Measurements from ENCODE around the gene LMO1.

The LMO1 gene

DNA sequence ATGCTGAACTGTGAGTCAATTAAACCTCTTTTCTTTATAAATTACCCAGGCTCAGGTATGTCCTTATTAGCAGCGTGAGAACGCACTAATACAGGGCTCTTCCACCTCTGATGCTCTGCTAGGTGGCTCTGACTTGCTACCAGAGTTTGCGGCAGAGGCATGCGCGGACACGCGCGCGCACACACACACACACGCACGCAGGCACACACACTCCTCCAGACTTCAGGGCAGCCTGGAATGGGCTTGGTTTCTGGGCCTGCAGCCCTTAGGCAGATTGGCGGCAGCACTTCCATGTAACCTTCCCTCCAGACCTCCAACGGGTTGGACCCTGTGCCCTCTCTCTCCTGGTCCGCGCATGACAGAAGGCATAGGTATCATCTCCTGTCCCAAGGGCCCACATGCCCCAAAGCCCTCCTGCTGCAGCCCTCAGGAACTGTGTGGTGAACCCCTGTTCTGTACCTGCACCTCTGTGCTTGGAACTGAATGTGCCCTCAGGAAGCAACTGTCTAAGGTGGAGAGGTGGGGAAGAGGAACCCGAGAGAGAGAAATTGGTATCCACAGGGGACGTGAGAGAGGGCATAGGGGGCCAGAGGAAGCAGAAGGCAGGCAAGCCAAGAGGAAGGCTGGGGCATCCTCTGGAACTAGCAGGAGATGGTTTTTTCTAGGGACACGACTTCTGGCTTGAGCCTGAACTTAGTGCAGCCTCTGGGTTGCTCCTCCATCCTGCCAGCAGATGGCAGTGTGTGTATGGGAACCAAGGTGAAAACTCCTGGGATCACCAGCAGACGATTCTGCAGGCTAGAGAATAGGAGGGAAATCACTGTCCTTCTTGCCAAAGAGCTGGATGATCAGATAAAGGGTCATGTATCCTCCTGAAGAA is 71.4 kb downstream of the LMO1 start:
- Histone ChIP-seq H3K4me1 (ENCODE audit: control insufficient read depth, insufficient read depth, low read length) (no peaks in the 10 kb centered on the region), H3K27me3 (ENCODE audit: control insufficient read depth, insufficient read depth, low read length) (no peaks in the 10 kb centered on the region), H3K9ac (ENCODE audit: low read length) (no peak overlapping the region), H3K27ac (ENCODE audit: low read depth, low read length) (no peak overlapping the region), H3K4me3 (ENCODE audit: low read length) (no peak overlapping the region), H3K36me3 (ENCODE audit: control insufficient read depth, insufficient read depth, low read length) (no peaks in the 10 kb centered on the region)

- H3K27me3 ChIP-seq (ENCODE audit: control insufficient read depth, insufficient read depth, low read length), result no peaks in the 10 kb centered on the region
- no peak overlapping the region for H3K4me3 ChIP-seq (ENCODE audit: low read length)
- no peak overlapping the region for H3K27ac ChIP-seq (ENCODE audit: low read depth, low read length)
- no peaks in the 10 kb centered on the region for H3K36me3 ChIP-seq (ENCODE audit: control insufficient read depth, insufficient read depth, low read length)
- no peaks in the 10 kb centered on the region for H3K4me1 ChIP-seq (ENCODE audit: control insufficient read depth, insufficient read depth, low read length)
- no peak overlapping the region for H3K9ac ChIP-seq (ENCODE audit: low read length)
Observed at GRCh38 chr11:8190431-8190830, 73.2 kb downstream of the LMO1 start.

- Histone ChIP-seq H3K4me3 (ENCODE audit: low read length) (no peak overlapping the region), H3K36me3 (ENCODE audit: control insufficient read depth, insufficient read depth, low read length) (no peaks in the 10 kb centered on the region), H3K27me3 (ENCODE audit: control insufficient read depth, insufficient read depth, low read length) (no peaks in the 10 kb centered on the region), H3K4me1 (ENCODE audit: control insufficient read depth, insufficient read depth, low read length) (no peaks in the 10 kb centered on the region), H3K27ac (ENCODE audit: low read depth, low read length) (no peak overlapping the region), H3K9ac (ENCODE audit: low read length) (no peak overlapping the region)
Observed at GRCh38 chr11:8186429-8186828, 77.2 kb downstream of the LMO1 start.

DNA sequence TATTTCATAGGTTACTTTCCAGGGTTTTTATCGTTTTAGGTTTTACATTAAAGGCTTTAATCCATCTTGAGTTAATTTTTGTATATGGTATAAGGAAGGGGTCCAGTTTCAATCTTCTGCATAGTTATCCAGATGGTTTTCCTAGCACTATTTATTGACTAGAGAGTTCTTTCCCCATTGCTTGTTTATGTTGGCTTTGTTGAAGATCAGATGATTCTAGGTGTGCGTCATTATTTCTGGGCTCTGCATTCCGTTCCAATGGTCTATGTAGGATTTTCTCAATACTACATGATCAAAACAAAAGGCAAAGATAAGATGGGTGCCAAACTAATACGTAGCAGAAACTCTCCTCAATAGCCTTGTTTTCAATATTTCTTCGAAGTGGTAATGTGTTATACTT is 80.6 kb downstream of the LMO1 start:
- Histone ChIP-seq H3K9ac (ENCODE audit: low read length) (no peak overlapping the region), H3K4me3 (ENCODE audit: low read length) (no peak overlapping the region), H3K27ac (ENCODE audit: low read depth, low read length) (no peak overlapping the region), H3K4me1 (ENCODE audit: control insufficient read depth, insufficient read depth, low read length) (no peaks in the 10 kb centered on the region), H3K27me3 (ENCODE audit: control insufficient read depth, insufficient read depth, low read length) (no peaks in the 10 kb centered on the region), H3K36me3 (ENCODE audit: control insufficient read depth, insufficient read depth, low read length) (no peaks in the 10 kb centered on the region)

DNA sequence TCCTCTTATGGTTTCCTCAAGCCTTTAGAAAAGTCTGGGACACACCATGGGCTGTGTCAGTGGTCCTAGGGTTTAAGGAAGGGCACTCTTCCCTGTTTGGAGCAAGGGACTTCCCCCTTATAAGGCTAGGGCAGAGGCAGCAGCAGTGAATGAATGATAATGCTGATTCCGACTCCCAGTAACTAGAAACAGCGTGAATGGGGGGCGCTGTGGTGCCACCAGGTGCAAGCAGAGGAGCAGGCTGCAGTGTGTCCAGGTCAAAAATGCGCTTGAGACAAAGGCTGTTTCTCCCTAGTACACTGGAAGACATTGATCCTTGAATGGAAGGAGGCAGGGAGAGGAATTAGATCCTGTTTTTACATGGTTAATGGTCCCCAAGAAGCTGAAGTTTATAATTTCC is 83.2 kb downstream of the LMO1 start:
- Histone ChIP-seq H3K36me3 (ENCODE audit: control insufficient read depth, insufficient read depth, low read length) (no peaks in the 10 kb centered on the region), H3K27me3 (ENCODE audit: control insufficient read depth, insufficient read depth, low read length) (no peaks in the 10 kb centered on the region), H3K4me3 (ENCODE audit: low read length) (no peak overlapping the region), H3K9ac (ENCODE audit: low read length) (no peak overlapping the region), H3K27ac (ENCODE audit: low read depth, low read length) (no peak overlapping the region), H3K4me1 (ENCODE audit: control insufficient read depth, insufficient read depth, low read length) (no peaks in the 10 kb centered on the region)

- H3K27me3 ChIP-seq (ENCODE audit: control insufficient read depth, insufficient read depth, low read length), result no peaks in the 10 kb centered on the region
- no peak overlapping the region for H3K9ac ChIP-seq (ENCODE audit: low read length)
- no peak overlapping the region for H3K4me3 ChIP-seq (ENCODE audit: low read length)
- no peaks in the 10 kb centered on the region for H3K36me3 ChIP-seq (ENCODE audit: control insufficient read depth, insufficient read depth, low read length)
- no peak overlapping the region for H3K27ac ChIP-seq (ENCODE audit: low read depth, low read length)
- H3K4me1 ChIP-seq (ENCODE audit: control insufficient read depth, insufficient read depth, low read length), result no peaks in the 10 kb centered on the region
Observed at GRCh38 chr11:8178297-8178696, 85.4 kb downstream of the LMO1 start.

GRCh38 chr11:8177136-8177535 is 86.5 kb downstream of the LMO1 start:
- no peak overlapping the region for H3K27ac ChIP-seq (ENCODE audit: low read depth, low read length)
- H3K9ac ChIP-seq (ENCODE audit: low read length), result no peak overlapping the region
- H3K36me3 ChIP-seq (ENCODE audit: control insufficient read depth, insufficient read depth, low read length), result no peaks in the 10 kb centered on the region
- no peaks in the 10 kb centered on the region for H3K27me3 ChIP-seq (ENCODE audit: control insufficient read depth, insufficient read depth, low read length)
- no peaks in the 10 kb centered on the region for H3K4me1 ChIP-seq (ENCODE audit: control insufficient read depth, insufficient read depth, low read length)
- no peak overlapping the region for H3K4me3 ChIP-seq (ENCODE audit: low read length)

Data from rectal smooth muscle tissue (tissue), 1 donor.